Parathyroid adenoma (tissue), 2 donors: Measurements from ENCODE around the gene SSRP1.

Source experiments
- H2AFZ ChIP-seq: fragments of 300-600 bp; sonication (generic); one replicate; pipeline ENCODE4 v1.7.0; 2017; ENCODE audit warnings: antibody characterized with exemption, mild to moderate bottlenecking
- H3K27ac ChIP-seq: fragments of 300-600 bp; sonication (generic); one replicate; pipeline ENCODE4 v1.7.0; 2017
- H3K27me3 ChIP-seq: fragments of 300-600 bp; sonication (generic); one replicate; pipeline ENCODE4 v1.7.0; 2017; ENCODE audit warnings: low read length; ENCODE audit not compliant: control insufficient read depth, insufficient read depth
- H3K36me3 ChIP-seq: fragments of 300-600 bp; sonication (generic); one replicate; pipeline ENCODE4 v1.7.0; 2017; ENCODE audit warnings: low read length; ENCODE audit not compliant: control insufficient read depth, insufficient read depth
- H3K4me1 ChIP-seq: fragments of 300-600 bp; sonication (generic); one replicate; pipeline ENCODE4 v1.7.0; 2017; ENCODE audit warnings: control low read depth
- H3K4me2 ChIP-seq: fragments of 300-600 bp; sonication (generic); one replicate; pipeline ENCODE4 v1.7.0; 2017; ENCODE audit warnings: low read length
- H3K4me3 ChIP-seq: fragments of 300-600 bp; sonication (generic); one replicate; pipeline ENCODE4 v1.7.0; 2017; ENCODE audit warnings: low read depth, low read length
- H3K79me2 ChIP-seq: fragments of 300-600 bp; sonication (generic); one replicate; pipeline ENCODE4 v1.7.0; 2017; ENCODE audit warnings: control low read depth
- H3K9ac ChIP-seq: fragments of 300-600 bp; sonication (generic); one replicate; pipeline ENCODE4 v1.7.0; 2017; ENCODE audit warnings: mild to moderate bottlenecking
- H3K9me3 ChIP-seq: fragments of 300-600 bp; sonication (generic); one replicate; pipeline ENCODE4 v1.7.0; 2017; ENCODE audit warnings: low read length; ENCODE audit not compliant: control insufficient read depth
- CTCF ChIP-seq: fragments of 300-600 bp; sonication (generic); IDR thresholded peaks from one replicate; pipeline ENCODE4 v1.7.0; 2017; ENCODE audit warnings: antibody characterized with exemption, mild to moderate bottlenecking
- donor health status: primary hyperparathyroidism.

The SSRP1 gene

GRCh38 chr11:57311109-57311936 lies 24.4 kb downstream of the SSRP1 start:
- H3K9ac ChIP-seq: no peak overlapping the region

DNA sequence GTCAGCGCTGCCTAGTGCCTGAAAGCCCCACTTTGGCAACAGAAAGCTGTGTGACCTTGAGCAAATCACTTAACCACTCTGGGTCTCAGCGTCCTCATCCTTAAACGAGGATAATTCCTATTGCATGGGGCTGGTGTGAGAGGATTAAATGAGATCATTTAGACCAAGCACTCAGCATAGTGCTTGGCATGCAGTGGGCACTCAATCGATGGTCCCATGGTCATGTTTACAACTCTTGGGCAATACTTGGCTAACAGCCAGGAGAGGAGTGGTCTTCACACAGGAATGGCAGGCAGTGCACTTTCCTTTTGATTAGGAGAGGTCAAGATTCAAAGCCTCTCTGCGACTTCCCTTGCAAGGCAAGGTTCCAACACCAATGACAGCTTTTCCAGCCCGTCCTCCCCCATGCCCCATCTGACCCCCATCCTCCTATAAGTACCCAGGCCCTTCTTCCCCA lies 25.0 kb downstream of the SSRP1 start:
- peak overlapping the region; percentile 51 for H3K4me2 ChIP-seq
- peaks cover 13% of the 10 kb centered on the region for H3K4me1 ChIP-seq
- no peak overlapping the region for H3K4me3 ChIP-seq

More at GRCh38 chr11:57311109-57311936, 24.4 kb downstream of the SSRP1 start:
- Histone ChIP-seq H3K79me2 (no peaks in the 10 kb centered on the region), H3K36me3 (no peaks in the 10 kb centered on the region), H3K4me2 (peak overlapping the region; percentile 51), H3K27me3 (no peaks in the 10 kb centered on the region), H3K4me1 (peaks cover 19% of the 10 kb centered on the region), H3K4me3 (no peak overlapping the region), H3K9me3 (no peaks in the 10 kb centered on the region), H3K27ac (peak overlapping the region; percentile 60), H2AFZ (no peak overlapping the region)
- TF ChIP-seq CTCF: no peak

GRCh38 chr11:57310091-57310490 lies 25.6 kb downstream of the SSRP1 start:
- H3K27me3 ChIP-seq: no peaks in the 10 kb centered on the region
- no peak for TF ChIP-seq CTCF
- no peak overlapping the region for H3K4me3 ChIP-seq
- H3K79me2 ChIP-seq: peaks cover 3% of the 10 kb centered on the region
- no peak overlapping the region for H2AFZ ChIP-seq
- H3K4me2 ChIP-seq: no peak overlapping the region
- peaks cover 10% of the 10 kb centered on the region for H3K4me1 ChIP-seq
- H3K9me3 ChIP-seq: no peaks in the 10 kb centered on the region
- no peak overlapping the region for H3K9ac ChIP-seq
- no peaks in the 10 kb centered on the region for H3K36me3 ChIP-seq
- no peak overlapping the region for H3K27ac ChIP-seq

More for the DNA sequence above, 25.0 kb downstream of the SSRP1 start:
- Histone ChIP-seq H3K27ac (no peak overlapping the region), H3K9ac (no peak overlapping the region), H2AFZ (no peak overlapping the region), H3K9me3 (no peaks in the 10 kb centered on the region), H3K79me2 (no peaks in the 10 kb centered on the region), H3K36me3 (no peaks in the 10 kb centered on the region), H3K27me3 (no peaks in the 10 kb centered on the region)
- no peak for TF ChIP-seq CTCF

- H3K4me1 ChIP-seq: peaks cover 11% of the 10 kb centered on the region
- H3K27ac ChIP-seq: no peak overlapping the region
- H3K4me3 ChIP-seq: no peak overlapping the region
Measured at GRCh38 chr11:57309106-57310059, 26.3 kb downstream of the SSRP1 start.

More at GRCh38 chr11:57309106-57310059, 26.3 kb downstream of the SSRP1 start:
- Histone ChIP-seq H3K9ac (no peak overlapping the region), H3K9me3 (no peaks in the 10 kb centered on the region), H2AFZ (no peak overlapping the region), H3K36me3 (no peaks in the 10 kb centered on the region), H3K27me3 (no peaks in the 10 kb centered on the region), H3K79me2 (peaks cover 3% of the 10 kb centered on the region), H3K4me2 (no peak overlapping the region)
- TF ChIP-seq CTCF: no peak
